ENCODE measurements around the gene LDLRAD1. TPM values are rescaled to one million over a fixed set of nuclear protein-coding genes. Genes with fewer than 3 reads are reported as not detected.
"Not testable (repeated sequence)": the region's sequence is repeated elsewhere in the genome, so short reads cannot be mapped to it uniquely, and the experiment has no call there.

Gene LDLRAD1
- total RNA-seq, 4 donors from 2014 or later: not detected

DNA sequence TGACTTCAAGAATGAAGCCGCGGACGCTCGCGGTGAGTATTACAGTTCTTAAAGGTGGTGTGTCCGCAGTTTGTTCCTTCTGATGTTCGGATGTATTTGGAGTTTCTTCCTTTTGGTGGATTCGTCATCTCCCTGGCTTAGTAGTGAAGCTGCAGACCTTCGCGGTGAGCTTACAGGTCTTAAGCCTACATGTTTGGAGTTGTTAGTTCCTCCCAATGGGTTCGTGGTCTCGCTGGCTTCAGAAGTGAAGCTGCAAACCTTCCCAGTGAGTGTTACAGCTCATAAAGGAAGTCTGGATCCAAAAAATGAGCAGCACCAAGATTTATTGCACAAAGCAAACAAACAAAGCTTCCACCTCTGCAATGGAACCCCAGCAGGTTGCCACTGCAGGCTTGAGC is 14.7 kb downstream of the LDLRAD1 start:
- DNase-seq (ENCODE audit: low spot score) (no peak), ATAC-seq (ENCODE audit: low FRiP score) (no peak)
- TF ChIP-seq, protein P1, sequence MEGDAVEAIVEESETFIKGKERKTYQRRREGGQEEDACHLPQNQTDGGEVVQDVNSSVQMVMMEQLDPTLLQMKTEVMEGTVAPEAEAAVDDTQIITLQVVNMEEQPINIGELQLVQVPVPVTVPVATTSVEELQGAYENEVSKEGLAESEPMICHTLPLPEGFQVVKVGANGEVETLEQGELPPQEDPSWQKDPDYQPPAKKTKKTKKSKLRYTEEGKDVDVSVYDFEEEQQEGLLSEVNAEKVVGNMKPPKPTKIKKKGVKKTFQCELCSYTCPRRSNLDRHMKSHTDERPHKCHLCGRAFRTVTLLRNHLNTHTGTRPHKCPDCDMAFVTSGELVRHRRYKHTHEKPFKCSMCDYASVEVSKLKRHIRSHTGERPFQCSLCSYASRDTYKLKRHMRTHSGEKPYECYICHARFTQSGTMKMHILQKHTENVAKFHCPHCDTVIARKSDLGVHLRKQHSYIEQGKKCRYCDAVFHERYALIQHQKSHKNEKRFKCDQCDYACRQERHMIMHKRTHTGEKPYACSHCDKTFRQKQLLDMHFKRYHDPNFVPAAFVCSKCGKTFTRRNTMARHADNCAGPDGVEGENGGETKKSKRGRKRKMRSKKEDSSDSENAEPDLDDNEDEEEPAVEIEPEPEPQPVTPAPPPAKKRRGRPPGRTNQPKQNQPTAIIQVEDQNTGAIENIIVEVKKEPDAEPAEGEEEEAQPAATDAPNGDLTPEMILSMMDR (IDR thresholded peaks at IDR 0.05): no peak

DNA sequence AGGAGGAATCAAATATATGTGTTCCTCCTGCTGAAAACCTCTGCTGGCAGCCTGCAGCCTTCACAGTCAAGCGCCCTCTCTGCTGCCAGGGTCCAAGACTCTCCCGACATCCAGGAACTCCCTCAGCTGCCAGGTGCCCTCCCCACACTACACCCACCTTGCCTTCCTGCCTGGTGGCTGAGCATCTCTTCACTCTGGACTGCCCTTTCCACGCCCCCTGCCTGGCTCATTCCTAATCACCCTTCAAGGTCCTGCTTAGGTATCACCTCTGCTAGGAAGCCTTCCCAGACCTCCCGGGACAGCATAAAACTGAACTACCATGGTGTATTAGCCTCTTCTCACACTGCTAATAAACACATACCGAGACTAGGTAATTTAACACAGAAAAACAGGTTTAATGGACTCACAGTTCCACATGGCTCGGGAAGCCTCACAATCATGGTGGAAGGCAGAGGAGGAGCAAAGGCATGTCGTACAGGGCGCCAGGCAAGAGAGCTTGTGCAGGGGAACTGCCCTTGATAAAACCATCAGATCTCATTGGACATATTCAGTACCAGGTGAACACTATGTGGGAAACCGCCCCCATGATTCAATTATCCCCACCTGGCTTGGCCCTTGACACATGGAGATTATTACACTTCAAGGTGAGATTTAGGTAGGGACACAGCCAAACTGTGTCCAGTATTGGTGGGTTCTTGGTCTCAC is 15.3 kb downstream of the LDLRAD1 start:
- DNase-seq (ENCODE audit: low spot score) (no peak), ATAC-seq (ENCODE audit: low FRiP score) (no peak)
- TF ChIP-seq, protein P1 (IDR thresholded peaks at IDR 0.05): no peak

DNA sequence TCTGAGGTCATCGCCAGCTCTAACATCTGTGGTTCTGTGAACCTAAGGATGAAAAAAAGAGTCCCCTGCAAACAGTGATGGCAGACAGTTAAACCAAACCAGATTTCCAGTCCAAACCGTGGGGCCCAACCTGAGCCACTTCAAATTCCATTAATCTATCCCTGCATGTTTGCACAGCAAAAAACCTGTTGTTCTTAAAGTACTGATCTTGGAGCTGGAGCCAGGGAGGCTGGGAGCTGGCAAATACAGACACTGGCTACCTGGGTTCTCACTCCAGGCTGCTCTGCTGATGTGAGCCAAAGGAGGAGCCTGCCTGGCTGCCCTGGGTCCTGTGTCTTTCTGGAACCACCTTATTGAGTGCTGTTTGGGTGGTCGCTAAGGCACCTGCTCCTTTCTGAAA is 16.4 kb downstream of the LDLRAD1 start:
- TF ChIP-seq, protein P1 (IDR thresholded peaks at IDR 0.05): no peak
- no peak for DNase-seq (ENCODE audit: low spot score)
- ATAC-seq (ENCODE audit: low FRiP score): no peak

DNA sequence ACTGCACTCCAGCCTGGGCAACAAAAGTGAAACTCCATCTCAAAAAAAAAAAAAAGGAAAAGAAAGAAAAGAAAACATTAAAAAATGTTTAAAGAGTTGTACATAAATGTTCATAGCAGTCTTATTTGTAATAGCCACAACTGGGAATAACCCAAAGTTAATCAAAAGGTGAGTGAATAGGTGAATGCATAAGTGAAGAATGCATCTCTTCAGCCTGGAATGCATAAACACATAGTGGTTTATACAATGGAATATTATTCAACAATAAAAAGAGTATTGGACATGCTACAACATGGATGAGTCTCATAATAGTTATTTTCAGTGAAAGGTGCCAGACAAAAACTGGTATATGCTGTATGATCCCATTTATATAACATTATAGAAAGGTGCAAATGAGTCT is 18.1 kb downstream of the LDLRAD1 start:
- ATAC-seq (ENCODE audit: low FRiP score) (no peak), DNase-seq (ENCODE audit: low spot score) (no peak)
- TF ChIP-seq, protein P1 (IDR thresholded peaks at IDR 0.05): no peak

DNA sequence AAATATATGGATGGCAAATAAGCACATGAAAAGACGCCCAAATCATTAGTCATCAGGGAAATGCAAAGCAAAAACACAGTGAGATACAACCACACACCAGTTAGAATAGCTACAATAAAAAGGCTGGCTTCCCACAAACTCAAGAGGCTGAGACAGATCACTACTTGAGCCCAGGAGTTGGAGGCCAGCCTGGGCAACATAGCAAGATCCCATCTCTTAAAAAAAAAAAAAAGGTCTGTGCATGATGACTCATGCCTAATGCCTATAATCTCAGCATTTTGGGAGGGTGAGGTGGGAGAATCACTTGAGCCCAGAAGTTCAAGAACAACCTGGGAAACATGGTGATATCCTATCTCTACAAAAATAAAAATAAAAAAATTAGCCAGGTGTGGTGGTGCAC is 19.8 kb downstream of the LDLRAD1 start:
- ATAC-seq (ENCODE audit: low FRiP score) (no peak), DNase-seq (ENCODE audit: low spot score) (no peak)
- TF ChIP-seq, protein P1 (IDR thresholded peaks at IDR 0.05): no peak

DNA sequence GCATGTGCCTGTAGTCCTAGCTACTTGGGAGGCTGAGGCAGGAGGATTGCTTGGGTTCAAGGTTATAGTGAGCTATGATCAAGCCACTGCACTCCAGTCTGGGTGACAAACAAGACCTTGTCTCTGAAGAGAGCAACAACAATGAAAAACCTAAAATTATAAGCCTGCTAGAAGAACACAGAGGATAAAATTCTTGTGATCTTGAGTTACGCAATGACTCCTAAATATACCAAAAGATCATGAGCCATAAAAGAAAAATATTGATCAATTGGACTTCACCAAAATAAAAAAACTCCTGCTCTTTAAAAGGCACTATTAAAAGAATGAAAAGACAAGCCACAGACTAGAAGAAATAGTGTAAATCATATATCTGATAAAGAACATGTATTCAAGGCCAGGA is 22.3 kb downstream of the LDLRAD1 start:
- TF ChIP-seq, protein P1 (IDR thresholded peaks at IDR 0.05): no peak
- DNase-seq (ENCODE audit: low spot score): no peak
- no peak for ATAC-seq (ENCODE audit: low FRiP score)

DNA sequence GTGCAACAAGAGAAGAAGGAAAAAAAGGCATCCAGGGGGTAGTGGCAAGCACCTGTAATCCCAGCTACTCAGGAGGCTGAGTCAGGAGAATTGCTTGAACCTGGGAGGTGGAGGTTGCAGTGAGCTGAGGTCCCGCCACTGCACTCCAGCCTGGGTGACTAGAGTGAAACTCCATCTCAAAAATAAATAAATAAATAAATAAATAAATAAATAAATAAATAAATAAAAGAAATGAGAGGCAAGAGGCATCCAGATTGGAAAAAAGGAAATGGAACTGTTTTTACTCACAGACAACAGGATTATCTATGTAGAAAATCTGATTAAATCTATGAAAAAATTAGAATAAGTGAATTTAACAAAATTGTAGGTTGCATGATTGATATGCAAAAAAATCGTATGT is 23.5 kb downstream of the LDLRAD1 start:
- not testable (repeated sequence) for DNase-seq (ENCODE audit: low spot score); ATAC-seq (ENCODE audit: low FRiP score)

All from omental fat pad (tissue), 4 donors.